OCI-LY1 (cell line): ENCODE results near the gene FSCB.

Source experiments
- H2AFZ ChIP-seq: fragments of 200-600 bp; sonication (generic), shearing (Covaris generic); 2 replicates; pipeline ENCODE4 v1.6.0; 2014; ENCODE audit warnings: antibody characterized with exemption, mild to moderate bottlenecking, low read length
- H3F3A ChIP-seq: fragments of 200-600 bp; sonication (generic), shearing (Covaris generic); 2 replicates; pipeline ENCODE4 v1.6.0; 2014; ENCODE audit warnings: mild to moderate bottlenecking, antibody characterized with exemption, low read length, moderate library complexity; ENCODE audit not compliant: insufficient read depth
- H3K27ac ChIP-seq: fragments of 200-600 bp; sonication (generic); 2 replicates; pipeline ENCODE4 v1.5.1; 2014; ENCODE audit warnings: low read length, mixed run types, mild to moderate bottlenecking, low read depth; ENCODE audit not compliant: poor library complexity, severe bottlenecking
- H3K27me3 ChIP-seq: fragments of 200-600 bp; sonication (generic); 2 replicates; pipeline ENCODE4 v1.6.0; 2014; ENCODE audit warnings: antibody characterized with exemption, mild to moderate bottlenecking, low read length, moderate library complexity; ENCODE audit not compliant: insufficient read depth
- H3K36me3 ChIP-seq: fragments of 200-600 bp; sonication (generic); 2 replicates; pipeline ENCODE4 v1.6.1; 2014; ENCODE audit warnings: mild to moderate bottlenecking, antibody characterized with exemption, low read length, moderate library complexity, mixed read lengths; ENCODE audit not compliant: insufficient read depth
- H3K4me1 ChIP-seq: fragments of 200-600 bp; sonication (generic); 2 replicates; pipeline ENCODE4 v1.5.1; 2014; ENCODE audit warnings: mild to moderate bottlenecking, low read length, moderate library complexity; ENCODE audit not compliant: insufficient read depth, severe bottlenecking
- H3K4me2 ChIP-seq: fragments of 200-600 bp; sonication (generic), shearing (Covaris generic); 2 replicates; pipeline ENCODE4 v1.6.1; 2014; ENCODE audit warnings: low read length
- H3K4me3 ChIP-seq: fragments of 200-600 bp; sonication (generic); 2 replicates; pipeline ENCODE4 v1.5.1; 2014; ENCODE audit warnings: low read length, low read depth, mild to moderate bottlenecking, mixed read lengths; ENCODE audit not compliant: poor library complexity, severe bottlenecking
- H3K79me2 ChIP-seq: fragments of 200-600 bp; shearing (Covaris generic); 2 replicates; pipeline ENCODE4 v1.6.1; 2016; ENCODE audit warnings: mixed run types, low read length, mixed read lengths; ENCODE audit not compliant: insufficient read depth
- H3K9ac ChIP-seq: fragments of 200-600 bp; sonication (generic), shearing (Covaris generic); 2 replicates; pipeline ENCODE4 v1.6.1; 2014; ENCODE audit warnings: mild to moderate bottlenecking, low read length, mixed read lengths
- H3K9me2 ChIP-seq: fragments of 200-600 bp; sonication (generic), shearing (Covaris generic); 2 replicates; pipeline ENCODE4 v1.6.1; 2014; ENCODE audit warnings: low read depth, mild to moderate bottlenecking, low read length, mixed read lengths
- H3K9me3 ChIP-seq: fragments of 200-600 bp; shearing (Covaris generic); 2 replicates; pipeline ENCODE4 v1.6.1; 2014; ENCODE audit warnings: low read length, mixed read lengths
- H4K20me1 ChIP-seq: fragments of 200-600 bp; sonication (generic), shearing (Covaris generic); 2 replicates; pipeline ENCODE4 v1.6.0; 2016; ENCODE audit warnings: mild to moderate bottlenecking, low read length; ENCODE audit not compliant: insufficient read depth
- CTCF ChIP-seq: fragments of 200-600 bp; sonication (generic), shearing (Covaris generic); IDR thresholded peaks from 2 replicates; pipeline ENCODE4 v1.5.1; 2017; ENCODE audit warnings: mild to moderate bottlenecking, antibody characterized with exemption, low read length, moderate library complexity, mixed read lengths
- EZH2 ChIP-seq: fragments of 200-600 bp; sonication (generic), shearing (Covaris generic); IDR thresholded peaks from 2 replicates; pipeline ENCODE4 v1.8.0; 2017; ENCODE audit warnings: borderline replicate concordance, mixed run types, mild to moderate bottlenecking, antibody characterized with exemption, low read length, moderate library complexity, mixed read lengths

Gene FSCB

GRCh38 chr14:44508834-44509233, 1.8 kb upstream of the FSCB start:
- Histone ChIP-seq H3K4me2 (no peak overlapping the region), H3K9me2 (no peaks in the 10 kb centered on the region), H3K4me3 (no peak overlapping the region), H4K20me1 (no peaks in the 10 kb centered on the region), H3K9ac (no peak overlapping the region), H3K79me2 (no peaks in the 10 kb centered on the region), H3F3A (no peaks in the 10 kb centered on the region), H3K36me3 (no peaks in the 10 kb centered on the region), H2AFZ (no peak overlapping the region), H3K27me3 (no peaks in the 10 kb centered on the region), H3K27ac (no peak overlapping the region), H3K9me3 (no peaks in the 10 kb centered on the region), H3K4me1 (no peaks in the 10 kb centered on the region)
- TF ChIP-seq EZH2 (no peak), CTCF (no peak)

GRCh38 chr14:44505588-44505987, 1.5 kb downstream of the FSCB start:
- H3K4me3 ChIP-seq, result no peak overlapping the region
- H3K4me2 ChIP-seq, result no peak overlapping the region

GRCh38 chr14:44497148-44497547, 9.9 kb downstream of the FSCB start:
- no peaks in the 10 kb centered on the region for H3K79me2 ChIP-seq
- H3K9me2 ChIP-seq, result no peaks in the 10 kb centered on the region
- H3K4me2 ChIP-seq, result no peak overlapping the region
- H3K36me3 ChIP-seq, result no peaks in the 10 kb centered on the region
- no peak overlapping the region for H3K4me3 ChIP-seq
- no peaks in the 10 kb centered on the region for H3K9me3 ChIP-seq
- H3K27ac ChIP-seq, result no peak overlapping the region
- H3F3A ChIP-seq, result no peaks in the 10 kb centered on the region
- no peak for TF ChIP-seq CTCF
- TF ChIP-seq EZH2, result no peak
- H4K20me1 ChIP-seq, result no peaks in the 10 kb centered on the region
- H3K4me1 ChIP-seq, result no peaks in the 10 kb centered on the region
- no peaks in the 10 kb centered on the region for H3K27me3 ChIP-seq
- no peak overlapping the region for H2AFZ ChIP-seq
- no peak overlapping the region for H3K9ac ChIP-seq

More at GRCh38 chr14:44505588-44505987, 1.5 kb downstream of the FSCB start:
- no peak overlapping the region for H3K27ac ChIP-seq
- no peaks in the 10 kb centered on the region for H3K9me3 ChIP-seq
- no peaks in the 10 kb centered on the region for H3K27me3 ChIP-seq
- no peaks in the 10 kb centered on the region for H3K4me1 ChIP-seq
- no peaks in the 10 kb centered on the region for H3K79me2 ChIP-seq
- H3K9ac ChIP-seq, result no peak overlapping the region
- no peaks in the 10 kb centered on the region for H3K9me2 ChIP-seq
- H3K36me3 ChIP-seq, result no peaks in the 10 kb centered on the region
- H3F3A ChIP-seq, result no peaks in the 10 kb centered on the region
- TF ChIP-seq EZH2 (no peak), CTCF (peak; percentile 35; the same call in 1 of the 2 replicates)
- no peak overlapping the region for H2AFZ ChIP-seq
- no peaks in the 10 kb centered on the region for H4K20me1 ChIP-seq
